ENCODE data around the gene HAUS3. TPM values are rescaled to one million over a fixed set of nuclear protein-coding genes. Genes with fewer than 3 reads are reported as not detected.
A peak's percentile ranks its signal among the peaks of the same experiment; 100 is the strongest.

The HAUS3 gene
- total and polyA plus RNA-seq, 2 of the 13 experiments (the other 11 are each of a cell fraction or from before 2014, with no cell fraction given): 3.9 to 12.6 TPM

- TF ChIP-seq KDM6A (CRISPR knock-in tag; IDR thresholded peaks at IDR 0.05; ENCODE audit: low read depth) (no peak), NFIC (IDR thresholded peaks at IDR 0.05; ENCODE audit: low read length) (no peak), JDP2 (CRISPR knock-in tag; IDR thresholded peaks at IDR 0.05; ENCODE audit: borderline replicate concordance) (no peak), ZNF451 (CRISPR knock-in tag; IDR thresholded peaks at IDR 0.05) (peak; percentile 32; the same call in 1 of the 2 replicates), SMYD3 (CRISPR knock-in tag; IDR thresholded peaks at IDR 0.05) (peak; percentile 75; the same call in 1 of the 2 replicates), ZBTB4 (CRISPR knock-in tag; IDR thresholded peaks at IDR 0.05; ENCODE audit: borderline replicate concordance) (0 out of 2 replicates have a peak, but pooled peaks have one; percentile 23), GABPB1 (CRISPR knock-in tag; IDR thresholded peaks at IDR 0.05) (peak; percentile 83), ZNF740 (CRISPR knock-in tag; IDR thresholded peaks at IDR 0.05) (0 out of 2 replicates have a peak, but pooled peaks have one; percentile 27), ZNF263 (CRISPR knock-in tag; IDR thresholded peaks at IDR 0.05) (peak; percentile 50; the same call in 1 of the 2 replicates), ZNF605 (CRISPR knock-in tag; IDR thresholded peaks at IDR 0.05) (peak; percentile 88), RBM39 (IDR thresholded peaks at IDR 0.05; ENCODE audit: low read depth, low read length, poor library complexity, severe bottlenecking) (no peak), WIZ (CRISPR knock-in tag; IDR thresholded peaks at IDR 0.05) (no peak), EZH2 (conservative IDR thresholded peaks at IDR 0.05; ENCODE audit: low read depth, low read length) (no peak), ZNF616 (CRISPR knock-in tag; IDR thresholded peaks at IDR 0.05; ENCODE audit: low read depth) (peak; percentile 90; the same call in 1 of the 2 replicates), ZNF17 (CRISPR knock-in tag; IDR thresholded peaks at IDR 0.05) (no peak)
- TF ChIP-seq, protein P1, sequence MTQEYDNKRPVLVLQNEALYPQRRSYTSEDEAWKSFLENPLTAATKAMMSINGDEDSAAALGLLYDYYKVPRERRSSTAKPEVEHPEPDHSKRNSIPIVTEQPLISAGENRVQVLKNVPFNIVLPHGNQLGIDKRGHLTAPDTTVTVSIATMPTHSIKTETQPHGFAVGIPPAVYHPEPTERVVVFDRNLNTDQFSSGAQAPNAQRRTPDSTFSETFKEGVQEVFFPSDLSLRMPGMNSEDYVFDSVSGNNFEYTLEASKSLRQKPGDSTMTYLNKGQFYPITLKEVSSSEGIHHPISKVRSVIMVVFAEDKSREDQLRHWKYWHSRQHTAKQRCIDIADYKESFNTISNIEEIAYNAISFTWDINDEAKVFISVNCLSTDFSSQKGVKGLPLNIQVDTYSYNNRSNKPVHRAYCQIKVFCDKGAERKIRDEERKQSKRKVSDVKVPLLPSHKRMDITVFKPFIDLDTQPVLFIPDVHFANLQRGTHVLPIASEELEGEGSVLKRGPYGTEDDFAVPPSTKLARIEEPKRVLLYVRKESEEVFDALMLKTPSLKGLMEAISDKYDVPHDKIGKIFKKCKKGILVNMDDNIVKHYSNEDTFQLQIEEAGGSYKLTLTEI (CRISPR knock-in tag; conservative IDR thresholded peaks at IDR 0.05): no peak
- TF ChIP-seq, protein P2, sequence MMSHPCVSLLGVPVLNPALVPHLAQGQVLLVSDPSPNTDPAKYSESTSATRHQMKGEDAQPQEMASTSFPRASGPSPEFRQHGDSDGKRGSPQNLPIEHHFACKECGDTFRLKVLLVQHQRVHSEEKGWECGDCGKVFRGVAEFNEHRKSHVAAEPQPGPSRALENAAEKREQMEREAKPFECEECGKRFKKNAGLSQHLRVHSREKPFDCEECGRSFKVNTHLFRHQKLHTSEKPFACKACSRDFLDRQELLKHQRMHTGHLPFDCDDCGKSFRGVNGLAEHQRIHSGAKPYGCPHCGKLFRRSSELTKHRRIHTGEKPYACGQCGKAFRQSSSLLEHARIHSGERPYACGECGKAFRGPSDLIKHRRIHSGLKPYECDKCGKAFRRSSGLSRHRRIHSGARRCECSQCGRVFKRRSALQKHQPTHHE (CRISPR knock-in tag; IDR thresholded peaks at IDR 0.05; ENCODE audit: borderline replicate concordance): peak; percentile 70; the same call in 1 of the 2 replicates
- TF ChIP-seq, protein P3, sequence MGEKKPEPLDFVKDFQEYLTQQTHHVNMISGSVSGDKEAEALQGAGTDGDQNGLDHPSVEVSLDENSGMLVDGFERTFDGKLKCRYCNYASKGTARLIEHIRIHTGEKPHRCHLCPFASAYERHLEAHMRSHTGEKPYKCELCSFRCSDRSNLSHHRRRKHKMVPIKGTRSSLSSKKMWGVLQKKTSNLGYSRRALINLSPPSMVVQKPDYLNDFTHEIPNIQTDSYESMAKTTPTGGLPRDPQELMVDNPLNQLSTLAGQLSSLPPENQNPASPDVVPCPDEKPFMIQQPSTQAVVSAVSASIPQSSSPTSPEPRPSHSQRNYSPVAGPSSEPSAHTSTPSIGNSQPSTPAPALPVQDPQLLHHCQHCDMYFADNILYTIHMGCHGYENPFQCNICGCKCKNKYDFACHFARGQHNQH (CRISPR knock-in tag; IDR thresholded peaks at IDR 0.05): no peak; the same call in 1 of the 2 replicates
- TF ChIP-seq, protein P4, sequence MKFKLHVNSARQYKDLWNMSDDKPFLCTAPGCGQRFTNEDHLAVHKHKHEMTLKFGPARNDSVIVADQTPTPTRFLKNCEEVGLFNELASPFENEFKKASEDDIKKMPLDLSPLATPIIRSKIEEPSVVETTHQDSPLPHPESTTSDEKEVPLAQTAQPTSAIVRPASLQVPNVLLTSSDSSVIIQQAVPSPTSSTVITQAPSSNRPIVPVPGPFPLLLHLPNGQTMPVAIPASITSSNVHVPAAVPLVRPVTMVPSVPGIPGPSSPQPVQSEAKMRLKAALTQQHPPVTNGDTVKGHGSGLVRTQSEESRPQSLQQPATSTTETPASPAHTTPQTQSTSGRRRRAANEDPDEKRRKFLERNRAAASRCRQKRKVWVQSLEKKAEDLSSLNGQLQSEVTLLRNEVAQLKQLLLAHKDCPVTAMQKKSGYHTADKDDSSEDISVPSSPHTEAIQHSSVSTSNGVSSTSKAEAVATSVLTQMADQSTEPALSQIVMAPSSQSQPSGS (CRISPR knock-in tag; IDR thresholded peaks at IDR 0.05): no peak
Measured at GRCh38 chr4:2262145-2262943, 20.4 kb upstream of the HAUS3 start (continued).

All from HepG2 (cell line).